ENCODE measurements around the gene TRIM62. TPM values are rescaled to one million over a fixed set of nuclear protein-coding genes. Genes with fewer than 3 reads are reported as not detected.

Gene TRIM62
- total RNA-seq, 1 experiment from 2014 or later: 13.5 TPM

DNA sequence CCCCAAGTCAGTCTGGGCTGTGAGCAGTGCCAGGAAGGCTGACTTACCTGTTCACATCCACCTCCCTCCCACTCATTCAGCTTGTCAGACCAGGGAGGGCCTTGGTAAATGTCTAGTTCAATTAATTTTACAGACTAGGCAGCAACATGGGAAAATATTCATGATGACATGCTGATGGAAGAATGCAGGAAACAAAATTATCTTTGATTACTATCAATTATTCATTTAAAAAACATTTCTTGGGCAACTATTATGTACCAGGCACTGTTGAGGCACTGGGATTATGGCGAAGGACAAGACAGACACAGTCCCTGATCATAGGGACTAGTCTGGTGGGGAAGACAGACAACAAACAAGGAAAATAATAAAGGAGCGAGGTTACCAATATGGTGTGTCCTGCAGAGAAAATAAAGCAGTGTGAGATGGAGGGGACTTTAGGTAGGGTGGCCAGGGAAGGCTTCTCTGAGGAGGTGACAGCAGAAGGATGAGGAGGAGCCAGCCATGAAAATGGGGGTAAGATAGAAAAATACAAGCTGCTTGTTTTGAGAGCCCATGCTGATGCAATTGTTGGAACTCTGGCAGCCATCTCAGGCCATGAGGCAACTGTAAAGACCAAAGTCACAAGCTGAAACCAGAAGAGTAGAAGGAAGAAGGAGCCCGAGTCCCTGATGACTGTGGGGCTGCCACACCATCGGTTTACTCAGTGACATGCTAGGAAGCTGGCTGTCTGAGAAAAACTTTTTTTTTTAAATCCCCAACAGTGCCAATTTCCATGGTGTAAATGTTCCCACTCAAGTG is 14.0 kb downstream of the TRIM62 start:
- DNase-seq (ENCODE audit: low read depth, low spot score): no peak
- in situ Hi-C loops (cut with HindIII; ENCODE audit: low pct_unique_long_range_greater_than_20kb, low sequenced_read_pairs): no loop called here

DNA sequence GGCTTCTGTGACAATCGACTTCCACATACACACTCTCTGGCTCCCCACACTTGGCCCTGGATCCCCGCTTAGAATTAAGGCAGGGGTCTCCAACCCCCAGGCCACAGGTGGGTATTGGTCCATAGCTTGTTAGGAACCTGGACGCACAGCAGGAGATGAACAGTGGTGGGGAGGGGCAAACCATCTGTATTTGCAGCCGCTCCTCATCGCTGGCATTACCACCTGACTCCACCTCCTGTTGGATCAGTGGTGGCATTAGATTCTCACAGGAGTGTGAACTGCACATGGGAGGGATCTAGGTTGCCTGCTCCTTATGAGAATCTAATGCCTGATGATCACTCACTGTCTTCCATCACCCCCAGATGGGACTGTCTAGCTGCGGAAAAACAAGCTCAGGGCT is 16.0 kb downstream of the TRIM62 start:
- in situ Hi-C loops (cut with HindIII; ENCODE audit: low pct_unique_long_range_greater_than_20kb, low sequenced_read_pairs): no loop called here
- no peak for DNase-seq (ENCODE audit: low read depth, low spot score)

DNA sequence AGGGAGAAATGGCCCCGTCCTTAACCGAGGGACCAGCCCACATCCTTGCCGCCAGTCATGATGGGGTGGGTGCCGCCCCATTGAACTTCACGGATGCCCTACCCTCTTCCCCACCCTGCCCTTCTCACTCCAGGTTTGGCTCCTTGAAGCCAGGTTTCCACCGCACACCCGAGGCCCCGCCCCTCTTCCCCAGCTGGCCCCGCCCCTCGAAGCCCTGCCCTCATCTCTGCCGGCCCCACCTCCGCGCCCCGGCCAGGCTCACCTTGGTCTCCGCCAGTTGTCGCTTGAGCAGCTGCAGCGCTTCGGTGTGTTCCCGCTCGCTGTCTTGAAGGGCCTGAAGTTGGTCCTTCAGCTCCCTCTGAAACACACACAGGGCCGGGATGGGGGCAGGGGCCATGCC is 16.6 kb downstream of the TRIM62 start:
- in situ Hi-C loops (cut with HindIII; ENCODE audit: low pct_unique_long_range_greater_than_20kb, low sequenced_read_pairs): no loop called here

DNA sequence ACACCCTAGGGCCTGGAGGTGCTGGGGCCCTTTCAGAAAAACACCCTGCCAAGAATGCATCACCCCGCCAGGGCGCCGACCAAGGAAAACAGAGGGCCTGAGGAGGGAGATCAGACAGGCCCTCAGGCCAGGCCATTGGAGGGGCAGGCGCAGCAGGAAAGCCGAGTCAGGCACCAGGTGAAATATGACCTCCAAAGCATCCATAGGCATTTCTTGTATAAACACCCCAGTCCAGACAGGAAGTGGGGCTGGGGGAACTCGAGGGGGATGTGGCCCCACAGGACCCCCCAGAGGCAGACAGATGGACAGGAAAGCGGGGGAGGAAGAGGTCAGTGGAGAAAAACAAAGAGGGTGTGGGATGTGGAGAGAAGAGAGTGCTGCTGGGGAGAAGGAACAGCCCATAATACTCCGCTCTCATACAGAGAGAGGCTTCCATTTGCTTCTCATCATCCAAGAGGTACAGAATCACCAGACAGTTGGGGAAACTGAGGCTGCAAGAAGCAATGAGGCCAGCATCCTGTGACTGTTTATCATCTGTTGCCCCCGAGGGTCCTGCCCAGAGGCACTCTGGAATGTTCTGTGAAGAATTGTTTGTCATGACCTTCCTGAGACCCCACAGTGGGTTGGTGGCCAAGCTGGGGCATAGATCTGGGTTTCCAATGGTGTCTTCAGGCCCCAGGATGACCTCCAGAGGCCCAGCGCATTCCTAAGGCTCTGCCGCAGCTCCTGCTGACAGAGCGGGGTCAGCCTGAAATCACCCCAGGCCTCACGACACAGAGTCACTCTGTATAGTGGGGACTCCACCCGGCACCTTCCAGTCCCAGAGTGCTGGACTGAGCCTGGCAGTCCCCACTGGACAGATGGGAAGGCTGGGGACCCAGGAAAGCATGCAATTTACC is 18.0 kb downstream of the TRIM62 start:
- DNase-seq (ENCODE audit: low read depth, low spot score): no peak
- in situ Hi-C loops (cut with HindIII; ENCODE audit: low pct_unique_long_range_greater_than_20kb, low sequenced_read_pairs): no loop called here

More for the DNA sequence above, 16.6 kb downstream of the TRIM62 start:
- no peak for DNase-seq (ENCODE audit: low read depth, low spot score)

DNA sequence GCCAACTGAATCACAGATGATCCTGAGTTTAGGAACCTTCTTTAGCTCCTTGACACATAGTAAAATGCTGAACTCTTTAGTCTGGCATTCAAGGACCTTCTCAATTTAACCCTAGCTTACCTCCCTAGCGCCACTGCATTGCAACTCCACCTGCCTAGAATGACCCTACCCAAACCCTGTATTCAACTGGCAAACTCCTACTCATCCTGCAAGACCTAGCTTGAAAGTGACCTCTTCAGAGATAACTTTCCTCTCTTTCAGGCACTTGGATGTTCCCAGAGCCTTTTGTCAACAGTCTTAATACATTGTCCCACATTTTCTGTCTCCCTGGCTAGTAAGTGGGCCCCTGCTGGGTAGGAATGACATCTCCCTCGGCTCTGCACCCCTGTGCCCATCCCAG is 19.7 kb downstream of the TRIM62 start:
- no peak for DNase-seq (ENCODE audit: low read depth, low spot score)
- in situ Hi-C loops (cut with HindIII; ENCODE audit: low pct_unique_long_range_greater_than_20kb, low sequenced_read_pairs): no loop called here

DNA sequence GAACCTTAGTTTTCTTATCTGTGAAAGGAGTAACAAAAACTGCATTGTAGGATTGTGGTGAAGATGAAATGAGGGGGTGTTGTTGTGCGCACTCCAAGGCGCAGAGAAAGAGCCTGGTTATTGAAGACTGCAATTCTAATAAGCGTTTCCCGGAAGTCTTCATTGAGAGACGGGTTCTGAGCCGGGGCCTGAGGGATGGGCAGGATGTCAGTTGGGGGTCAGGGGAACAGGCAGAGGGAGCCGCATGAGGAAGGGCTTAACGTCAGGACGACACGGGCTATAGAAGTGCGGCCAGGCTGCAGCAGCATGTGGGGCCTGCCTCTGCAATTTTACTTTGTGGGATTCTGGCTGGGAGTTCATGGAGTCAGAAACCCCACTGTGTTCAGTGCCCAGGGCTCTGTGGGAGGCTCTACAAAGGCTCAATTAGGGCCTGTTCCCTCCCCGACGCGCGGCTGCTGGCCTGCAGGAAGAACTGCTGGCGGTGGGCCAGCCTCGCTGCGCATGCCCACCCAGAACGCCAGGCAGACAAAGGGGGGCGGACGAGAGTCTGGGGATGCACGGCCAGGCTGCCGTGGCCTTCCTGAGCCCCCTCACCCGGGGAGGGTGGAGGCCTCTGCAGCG is 20.7 kb downstream of the TRIM62 start:
- peak; percentile 96 for DNase-seq (ENCODE audit: low read depth, low spot score)
- in situ Hi-C loops (cut with HindIII; ENCODE audit: low pct_unique_long_range_greater_than_20kb, low sequenced_read_pairs): no loop called here

DNA sequence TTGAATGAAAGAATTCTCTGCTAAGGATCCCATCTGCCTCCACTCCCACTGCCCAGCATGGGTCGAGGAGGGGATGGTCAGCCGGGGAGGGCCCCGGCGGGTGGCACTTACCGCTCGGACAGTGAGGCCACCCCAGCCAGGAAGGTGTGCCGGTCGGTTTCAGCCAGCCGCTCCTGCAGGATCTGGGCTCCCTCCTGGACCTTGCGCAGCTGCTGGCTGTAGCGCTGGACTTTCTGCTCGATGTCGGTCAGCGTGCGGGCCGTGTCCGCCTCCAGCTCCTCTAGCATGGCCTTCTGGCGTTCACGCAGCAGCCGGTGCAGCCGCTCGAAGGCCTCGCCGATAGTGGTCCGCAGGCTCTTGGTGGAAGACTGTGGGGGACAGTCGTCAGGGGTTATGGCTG is 22.3 kb downstream of the TRIM62 start:
- in situ Hi-C loops (cut with HindIII; ENCODE audit: low pct_unique_long_range_greater_than_20kb, low sequenced_read_pairs): no loop called here
- DNase-seq (ENCODE audit: low read depth, low spot score): no peak

DNA sequence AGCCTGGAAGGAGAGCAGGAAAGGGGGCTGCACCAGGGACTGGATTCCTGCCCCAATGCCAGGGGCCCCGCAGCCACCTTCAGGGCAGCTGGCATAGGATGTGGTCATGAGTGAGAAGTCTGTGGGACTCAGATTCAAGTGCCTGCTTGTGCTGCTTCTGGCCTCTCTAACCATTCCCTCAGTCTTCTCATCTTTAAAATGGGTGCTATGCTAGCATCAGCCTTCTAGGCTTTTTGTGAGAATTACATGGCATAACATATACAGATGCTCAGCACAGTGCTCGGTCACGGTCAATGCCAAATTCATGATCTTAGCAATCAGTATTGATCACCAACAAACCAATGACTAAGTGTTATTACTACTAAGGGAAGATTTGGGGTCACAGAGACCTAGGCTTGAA is 23.5 kb downstream of the TRIM62 start:
- DNase-seq (ENCODE audit: low read depth, low spot score): no peak
- in situ Hi-C loops (cut with HindIII; ENCODE audit: low pct_unique_long_range_greater_than_20kb, low sequenced_read_pairs): no loop called here

DNA sequence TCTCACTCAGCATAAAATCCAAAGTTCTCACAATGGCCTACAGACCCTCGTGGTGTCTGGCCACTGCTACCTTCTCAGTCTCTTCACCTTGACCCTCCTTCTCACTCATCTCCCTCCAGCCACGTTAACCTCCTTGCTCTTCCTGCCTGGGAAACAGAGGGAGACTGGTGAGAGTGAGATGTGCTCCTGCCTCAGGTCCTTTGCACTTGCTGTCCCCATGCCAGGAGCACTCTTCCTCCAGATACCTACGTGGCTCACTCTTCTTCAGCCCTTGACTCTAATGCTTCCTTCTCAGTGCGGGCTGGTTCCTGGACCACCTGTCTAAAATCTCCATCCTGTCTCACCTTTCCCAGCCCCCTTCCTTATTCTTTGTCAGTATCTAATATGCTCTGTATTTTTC is 24.7 kb downstream of the TRIM62 start:
- DNase-seq (ENCODE audit: low read depth, low spot score): no peak
- in situ Hi-C loops (cut with HindIII; ENCODE audit: low pct_unique_long_range_greater_than_20kb, low sequenced_read_pairs): no loop called here

DNA sequence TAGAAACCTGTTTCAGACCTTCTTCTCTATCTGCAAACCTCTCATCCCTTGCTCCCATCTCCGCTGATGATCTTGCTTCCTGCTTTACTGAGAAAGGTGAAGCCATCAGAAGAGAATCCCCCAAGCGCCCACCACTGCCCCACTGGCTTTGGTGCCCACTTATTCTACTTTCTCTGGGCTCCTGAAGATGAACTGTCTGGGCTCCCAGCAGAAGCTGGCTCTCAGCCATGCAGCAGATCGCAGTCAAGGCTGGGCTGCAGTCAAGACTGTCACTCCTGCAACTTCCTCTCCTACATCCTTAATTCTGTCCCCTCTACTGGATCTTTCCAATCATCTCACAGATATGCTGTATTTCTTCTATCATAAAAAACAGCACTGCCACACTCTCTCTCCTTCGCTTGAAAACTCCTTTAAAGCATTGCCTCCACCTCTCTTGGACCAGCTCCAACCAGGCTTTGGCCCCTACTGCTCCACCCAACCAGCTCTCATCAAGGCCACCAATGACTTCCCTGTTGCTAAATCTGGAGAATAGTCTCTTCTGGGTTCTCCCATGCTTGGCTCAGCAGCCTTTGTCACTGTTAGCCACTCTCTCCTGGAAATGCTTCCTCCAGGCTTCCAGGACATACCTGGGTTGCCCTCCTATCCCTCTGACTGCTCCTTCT is 25.8 kb downstream of the TRIM62 start:
- DNase-seq (ENCODE audit: low read depth, low spot score): no peak
- in situ Hi-C loops (cut with HindIII; ENCODE audit: low pct_unique_long_range_greater_than_20kb, low sequenced_read_pairs): no loop called here

DNA sequence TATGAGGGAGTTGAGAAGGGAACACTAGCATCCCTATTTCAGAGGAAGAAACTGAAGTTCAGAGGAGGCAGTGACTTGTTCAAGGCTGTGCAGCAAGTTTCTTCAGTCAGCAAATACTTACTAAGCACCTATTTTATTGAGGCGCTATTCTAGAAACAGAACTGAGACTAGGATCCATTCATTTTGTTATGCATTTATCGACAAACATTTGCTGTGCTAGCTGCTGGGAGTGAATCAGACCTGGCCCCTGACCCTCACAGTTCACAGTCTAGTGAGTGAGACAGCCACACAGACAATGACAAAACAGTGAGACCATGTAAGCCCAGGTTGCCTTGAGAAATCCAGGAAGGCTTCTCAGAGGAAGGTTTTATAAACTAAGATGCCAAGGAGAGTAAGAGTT is 28.2 kb downstream of the TRIM62 start:
- in situ Hi-C loops (cut with HindIII; ENCODE audit: low pct_unique_long_range_greater_than_20kb, low sequenced_read_pairs): no loop called here

DNA sequence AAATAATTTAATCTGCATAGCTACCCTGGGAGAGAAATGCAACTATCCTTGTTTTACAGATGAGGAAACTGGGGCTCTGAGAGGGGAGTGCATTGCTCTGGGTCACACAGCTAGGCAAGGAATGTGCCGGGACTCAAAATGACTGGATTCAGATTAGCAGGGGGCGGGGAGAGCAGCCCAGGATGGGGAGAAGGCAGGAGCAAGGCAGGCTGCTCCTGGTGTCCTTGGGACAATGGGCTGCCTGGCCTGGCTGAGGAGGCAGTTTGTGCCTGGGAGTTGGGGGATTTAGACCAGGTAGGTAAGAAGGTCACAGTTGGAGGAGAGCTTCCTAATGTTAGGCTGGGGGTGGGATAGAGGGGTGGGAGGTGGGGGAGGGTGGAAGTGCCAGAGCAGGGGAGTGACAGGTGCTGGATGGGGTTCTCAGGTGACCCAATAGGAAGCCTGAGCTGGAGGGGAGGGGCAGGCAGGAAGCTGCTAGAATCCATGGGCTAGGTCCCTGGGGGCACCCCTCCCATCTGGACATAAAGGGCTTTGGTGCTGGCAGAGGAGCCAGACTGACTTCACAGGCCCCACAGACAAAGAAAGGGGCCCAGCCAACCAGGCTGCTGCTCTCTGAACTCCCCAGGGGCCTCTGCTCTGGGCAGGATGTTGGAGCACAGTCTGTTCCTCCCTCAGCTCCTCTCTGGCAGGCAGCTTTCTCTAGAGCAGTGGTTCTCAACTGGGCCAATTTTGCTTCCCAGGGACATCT is 29.0 kb downstream of the TRIM62 start:
- in situ Hi-C loops (cut with HindIII; ENCODE audit: low pct_unique_long_range_greater_than_20kb, low sequenced_read_pairs): no loop called here
- peak; percentile 86 for DNase-seq (ENCODE audit: low read depth, low spot score)

More for the DNA sequence above, 28.2 kb downstream of the TRIM62 start:
- DNase-seq (ENCODE audit: low read depth, low spot score): no peak

DNA sequence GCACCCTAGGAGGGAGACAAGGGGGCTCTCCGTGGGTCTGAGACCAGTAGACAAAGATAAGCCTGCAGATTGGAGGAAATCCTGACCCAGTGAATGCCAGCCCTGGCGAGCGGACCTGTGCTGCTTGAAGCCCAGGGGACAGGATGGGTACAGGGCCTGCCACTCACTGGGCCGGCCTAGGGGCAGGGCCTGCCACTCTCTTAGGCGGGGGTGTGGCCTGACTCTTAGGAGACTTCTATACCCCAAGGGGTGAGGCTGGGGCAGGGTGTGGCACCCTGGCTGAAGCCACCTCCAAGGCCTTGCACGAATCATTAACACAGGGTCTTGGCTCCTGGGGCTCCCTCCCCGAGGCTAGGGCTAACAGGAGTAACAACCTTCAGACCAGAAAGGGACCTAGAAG is 30.7 kb downstream of the TRIM62 start:
- in situ Hi-C loops (cut with HindIII; ENCODE audit: low pct_unique_long_range_greater_than_20kb, low sequenced_read_pairs): no loop called here
- DNase-seq (ENCODE audit: low read depth, low spot score): no peak

DNA sequence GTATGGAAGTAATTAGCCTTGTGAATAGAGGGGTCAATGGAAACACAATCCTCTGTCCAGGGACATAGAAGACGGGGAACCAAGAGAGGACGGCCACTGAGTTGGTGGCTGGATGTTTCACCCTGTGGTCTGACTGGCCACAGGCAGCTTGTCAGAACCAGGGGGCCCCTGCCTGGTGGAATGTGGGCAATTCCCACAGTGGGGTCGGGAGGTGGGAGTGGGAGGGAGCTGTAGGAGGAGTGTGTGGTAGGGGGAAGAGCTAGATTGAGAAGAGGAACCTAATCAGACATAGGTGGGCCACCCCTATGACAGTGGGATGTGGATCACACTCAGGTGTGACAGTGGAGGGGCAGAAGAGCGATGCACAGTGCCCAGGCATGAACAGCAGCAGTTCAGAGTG is 31.3 kb downstream of the TRIM62 start:
- no peak for DNase-seq (ENCODE audit: low read depth, low spot score)
- in situ Hi-C loops (cut with HindIII; ENCODE audit: low pct_unique_long_range_greater_than_20kb, low sequenced_read_pairs): no loop called here

DNA sequence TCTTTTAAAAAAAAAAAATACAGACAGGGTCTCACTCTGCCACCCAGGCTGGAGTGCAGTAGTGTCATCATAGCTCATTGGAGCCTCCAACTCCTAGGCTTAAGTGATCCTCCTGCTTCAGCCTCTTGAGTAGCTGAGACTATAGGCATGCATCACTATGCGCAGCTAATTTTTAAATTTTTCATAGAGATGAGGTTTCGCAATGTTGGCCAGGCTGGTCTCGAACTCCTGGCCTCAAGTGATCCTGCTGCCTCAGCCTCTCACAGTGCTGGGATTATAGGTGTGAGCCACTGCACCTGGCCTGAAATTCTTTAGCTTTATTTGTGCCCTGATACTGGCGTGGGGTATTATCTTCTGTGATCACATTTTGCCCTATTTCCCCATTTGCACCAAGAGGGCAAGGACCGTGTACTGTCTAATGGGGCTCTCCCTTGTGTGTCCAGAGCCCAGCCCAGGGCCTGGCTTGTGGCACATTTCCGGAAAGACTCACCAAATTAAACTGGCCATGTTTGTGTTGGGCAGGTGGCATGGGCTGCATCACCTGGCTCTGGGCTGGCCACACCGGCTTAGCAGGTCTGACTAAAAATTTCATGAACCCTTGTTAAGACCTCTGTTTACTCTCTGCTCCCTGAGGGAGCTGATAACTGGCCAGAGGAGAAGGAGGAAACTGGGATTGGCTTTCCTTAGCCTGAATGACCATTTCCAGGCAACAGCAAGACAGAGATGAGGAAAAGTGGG is 32.2 kb downstream of the TRIM62 start:
- in situ Hi-C loops (cut with HindIII; ENCODE audit: low pct_unique_long_range_greater_than_20kb, low sequenced_read_pairs): no loop called here
- no peak for DNase-seq (ENCODE audit: low read depth, low spot score)

DNA sequence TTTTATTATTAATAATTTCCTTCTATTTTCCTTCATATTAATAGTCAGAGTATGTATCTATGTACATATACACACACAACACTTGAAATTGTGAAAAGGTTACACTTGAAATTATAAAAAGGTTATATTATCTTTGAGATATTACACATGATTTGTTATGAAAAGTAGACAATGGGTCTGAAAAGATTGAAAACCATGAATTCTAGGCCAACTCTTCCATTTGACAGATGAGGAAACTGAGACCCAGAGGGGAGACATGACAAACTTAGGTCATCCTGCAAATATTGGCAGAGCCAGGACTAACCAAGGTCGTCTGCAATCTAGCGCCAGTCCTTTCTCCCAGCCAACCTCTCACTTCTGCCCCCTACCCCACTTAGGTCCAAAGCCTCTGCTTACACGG is 33.2 kb downstream of the TRIM62 start:
- no peak for DNase-seq (ENCODE audit: low read depth, low spot score)
- in situ Hi-C loops (cut with HindIII; ENCODE audit: low pct_unique_long_range_greater_than_20kb, low sequenced_read_pairs): no loop called here

DNA sequence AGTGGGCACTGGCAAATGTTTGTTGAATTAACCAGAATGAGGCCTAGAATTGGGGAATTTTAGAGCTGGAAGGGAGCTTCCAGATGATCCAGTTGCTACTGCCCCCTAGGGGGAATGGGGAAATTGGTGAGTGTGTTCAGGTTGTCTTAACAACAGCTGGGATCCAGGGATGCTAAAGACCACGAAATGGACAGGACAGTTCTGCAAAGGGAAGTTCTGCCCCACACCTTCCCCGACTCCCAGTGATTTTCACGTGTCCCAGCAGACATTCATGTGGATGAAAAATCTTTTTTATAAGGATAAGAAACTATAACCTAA is 33.9 kb downstream of the TRIM62 start:
- DNase-seq (ENCODE audit: low read depth, low spot score): peak; percentile 54
- in situ Hi-C loops (cut with HindIII; ENCODE audit: low pct_unique_long_range_greater_than_20kb, low sequenced_read_pairs): no loop called here

Measured in SK-MEL-5 (cell line).